Endothelial cell of umbilical vein (primary cell): ENCODE data around the gene CCDC40.

Source experiments
- CTCF ChIP-seq, 2 donors: IDR thresholded peaks; 1 replicate in 1 of 2; 2 replicates in 1 of 2; pipeline ENCODE4 v1.5.1; 2011; ENCODE audit warnings: low read length in 2 of 2, mild to moderate bottlenecking in 2 of 2, moderate library complexity in 2 of 2, control low read depth in 1 of 2, inconsistent platforms in 1 of 2, low read depth in 1 of 2; ENCODE audit not compliant: insufficient read depth in 1 of 2; ENCODE audit errors: extremely low read depth in 1 of 2
- EZH2 ChIP-seq: IDR thresholded peaks from 2 replicates; pipeline ENCODE4 v1.6.1; 2012; ENCODE audit warnings: borderline replicate concordance, low read depth, mild to moderate bottlenecking, moderate library complexity, low read length, inconsistent platforms; ENCODE audit not compliant: severe bottlenecking
- GATA2 ChIP-seq: IDR thresholded peaks from 2 replicates; pipeline ENCODE4 v1.7.0; 2011; ENCODE audit warnings: low read depth, mild to moderate bottlenecking, moderate library complexity, mixed read lengths, low read length; ENCODE audit not compliant: insufficient read length, insufficient read depth
- JUN ChIP-seq: IDR thresholded peaks from 2 replicates; pipeline ENCODE4 v1.6.1; 2011; ENCODE audit warnings: borderline replicate concordance, low read depth; ENCODE audit not compliant: insufficient read length, insufficient read depth
- MAX ChIP-seq: IDR thresholded peaks from 2 replicates; pipeline ENCODE4 v1.6.1; 2011; ENCODE audit not compliant: insufficient read depth, insufficient read length
- MYC ChIP-seq: IDR thresholded peaks from one replicate; pipeline ENCODE4 v1.6.1; 2011; ENCODE audit warnings: mild to moderate bottlenecking, low read depth, low read length
- POLR2A ChIP-seq: IDR thresholded peaks from 2 replicates; pipeline ENCODE4 v1.6.1; 2012; ENCODE audit warnings: low read depth, mild to moderate bottlenecking, control low read depth, low read length
- POLR2AphosphoS5 ChIP-seq: IDR thresholded peaks from 2 replicates; pipeline ENCODE4 v1.6.1; 2012; ENCODE audit warnings: low read depth, mild to moderate bottlenecking, control low read depth, low read length, moderate library complexity; ENCODE audit not compliant: insufficient read depth

GRCh38 chr17:79990051-79990592, 46.3 kb upstream of the CCDC40 start:
- TF ChIP-seq CTCF (IDR thresholded peaks at IDR 0.05; ENCODE audit: extremely low read depth in 1 of 2, insufficient read depth in 1 of 2, low read depth in 1 of 2, low read length in 2 of 2) (no peak), POLR2AphosphoS5 (no peak), POLR2A (no peak), EZH2 (no peak), JUN (no peak), GATA2 (no peak), MYC (no peak), MAX (no peak)
